ENCODE data around the gene LBP. TPM values are rescaled to one million over a fixed set of nuclear protein-coding genes. Genes with fewer than 3 reads are reported as not detected.

LBP gene
- total and polyA plus RNA-seq, 10 of the 15 experiments (the other 5 are each of a cell fraction or from before 2014, with no cell fraction given): 0.04 to 0.10 TPM; not detected in 8

- DNase-seq (ENCODE audit: low read depth, low spot score) (no peak), FAIRE-seq (no peak), ATAC-seq (no peak)
- Histone ChIP-seq H3K4me1 (ENCODE audit: control insufficient read depth, insufficient read depth, low read length) (no peaks in the 10 kb centered on the region), H3K27ac (ENCODE audit: control insufficient read depth, insufficient read depth) (no peak overlapping the region), H3K79me2 (ENCODE audit: control insufficient read depth, insufficient read depth, low read length) (no peaks in the 10 kb centered on the region), H3K4me3 (no peak overlapping the region), H3K9ac (ENCODE audit: control insufficient read depth, insufficient read depth, low read length) (no peak overlapping the region), H3K9me3 (replicated peaks; ENCODE audit: control insufficient read depth, insufficient read depth, low read length) (no peaks in the 10 kb centered on the region), H4K20me1 (ENCODE audit: control insufficient read depth, insufficient read depth) (no peaks in the 10 kb centered on the region), H3K27me3 (replicated peaks in 1 of 2; ENCODE audit: control insufficient read depth in 2 of 2, insufficient read depth in 2 of 2, low read length in 1 of 2) (peaks cover 3 to 6% of the 10 kb centered on the region in 2 experiments; a peak in 3 of 4 replicates), H2AFZ (ENCODE audit: control insufficient read depth, low read depth, low read length) (no peak overlapping the region), H3K4me2 (ENCODE audit: control insufficient read depth, insufficient read depth) (no peak overlapping the region), H3K36me3 (ENCODE audit: control insufficient read depth in 2 of 2, insufficient read depth in 2 of 2, low read length in 1 of 2) (no peaks in the 10 kb centered on the region)
- WGBS (ENCODE audit: insufficient coverage, insufficient replicate concordance, low lambda C conversion rate, missing lambda C conversion rate): 26% methylated on average over 5 of the region's 5 CpGs
- ChIA-PET POLR2A (no interaction called here), CTCF (no interaction called here), RAD21 (ENCODE audit: unreplicated experiment) (no interaction called here), SMC1A (ENCODE audit: uncharacterized antibody, unreplicated experiment) (no interaction called here)
- in situ Hi-C loops (cut with MboI): no loop called here
- no TSS peak for BruUV-seq (replicated peaks)
- TF ChIP-seq STAT3 (IDR thresholded peaks at IDR 0.05; ENCODE audit: low read depth, low read length) (no peak), EZH2 (IDR thresholded peaks at IDR 0.05; ENCODE audit: borderline replicate concordance, control insufficient read depth, low read depth, low read length) (no peak), RAD51 (IDR thresholded peaks at IDR 0.05) (no peak), ZSCAN29 (IDR thresholded peaks at IDR 0.05) (no peak), MTA2 (IDR thresholded peaks at IDR 0.05; ENCODE audit: low read depth) (no peak), EP300 (IDR thresholded peaks at IDR 0.05; ENCODE audit: borderline replicate concordance in 1 of 2, control insufficient read depth in 1 of 2, low read depth in 2 of 2, low read length in 2 of 2) (no peak), IRF5 (IDR thresholded peaks at IDR 0.05; ENCODE audit: borderline replicate concordance) (no peak), ZZZ3 (IDR thresholded peaks at IDR 0.05; ENCODE audit: control insufficient read depth, insufficient read length, low read depth) (no peak), TAF1 (IDR thresholded peaks at IDR 0.05; ENCODE audit: borderline replicate concordance, low read depth, low read length) (no peak), TBL1XR1 (IDR thresholded peaks at IDR 0.05; ENCODE audit: low read depth, low read length) (no peak), SPI1 (IDR thresholded peaks at IDR 0.05; ENCODE audit: borderline replicate concordance, insufficient read depth, low read depth, low read length) (no peak), RELB (IDR thresholded peaks at IDR 0.05; ENCODE audit: low read depth) (no peak), BACH1 (IDR thresholded peaks at IDR 0.05; ENCODE audit: borderline replicate concordance) (no peak), NFXL1 (IDR thresholded peaks at IDR 0.05; ENCODE audit: borderline replicate concordance) (no peak), WRNIP1 (IDR thresholded peaks at IDR 0.05; ENCODE audit: borderline replicate concordance, low read depth, low read length) (no peak), EED (IDR thresholded peaks at IDR 0.05; ENCODE audit: low read depth) (no peak), ESRRA (IDR thresholded peaks at IDR 0.05; ENCODE audit: low read length) (no peak), GATAD2B (conservative IDR thresholded peaks at IDR 0.05; ENCODE audit: low read depth) (no peak), ATF7 (IDR thresholded peaks at IDR 0.05; ENCODE audit: low read depth) (no peak)
- TF ChIP-seq, protein P1, sequence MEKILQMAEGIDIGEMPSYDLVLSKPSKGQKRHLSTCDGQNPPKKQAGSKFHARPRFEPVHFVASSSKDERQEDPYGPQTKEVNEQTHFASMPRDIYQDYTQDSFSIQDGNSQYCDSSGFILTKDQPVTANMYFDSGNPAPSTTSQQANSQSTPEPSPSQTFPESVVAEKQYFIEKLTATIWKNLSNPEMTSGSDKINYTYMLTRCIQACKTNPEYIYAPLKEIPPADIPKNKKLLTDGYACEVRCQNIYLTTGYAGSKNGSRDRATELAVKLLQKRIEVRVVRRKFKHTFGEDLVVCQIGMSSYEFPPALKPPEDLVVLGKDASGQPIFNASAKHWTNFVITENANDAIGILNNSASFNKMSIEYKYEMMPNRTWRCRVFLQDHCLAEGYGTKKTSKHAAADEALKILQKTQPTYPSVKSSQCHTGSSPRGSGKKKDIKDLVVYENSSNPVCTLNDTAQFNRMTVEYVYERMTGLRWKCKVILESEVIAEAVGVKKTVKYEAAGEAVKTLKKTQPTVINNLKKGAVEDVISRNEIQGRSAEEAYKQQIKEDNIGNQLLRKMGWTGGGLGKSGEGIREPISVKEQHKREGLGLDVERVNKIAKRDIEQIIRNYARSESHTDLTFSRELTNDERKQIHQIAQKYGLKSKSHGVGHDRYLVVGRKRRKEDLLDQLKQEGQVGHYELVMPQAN (conservative IDR thresholded peaks at IDR 0.05): no peak
- intact Hi-C loops (cut with micrococcal nuclease; ENCODE audit: unreplicated experiment): no loop called here
Observed at GRCh38 chr20:38349856-38350255, 3.6 kb downstream of the LBP start.

Measured in GM12878 (cell line).